ENCODE data around the gene PAPLN.

PAPLN gene

GRCh38 chr14:73246387-73247150 is 9.3 kb downstream of the PAPLN start:
- no peak overlapping the region for H3K27ac ChIP-seq
- no peak for TF ChIP-seq CTCF (conservative IDR thresholded peaks at IDR 0.05)

GRCh38 chr14:73248108-73248868 is 11.0 kb downstream of the PAPLN start:
- TF ChIP-seq CTCF (conservative IDR thresholded peaks at IDR 0.05), result no peak
- H3K27ac ChIP-seq, result no peak overlapping the region

- H3K27ac ChIP-seq, result no peak overlapping the region
- no peak for TF ChIP-seq CTCF (conservative IDR thresholded peaks at IDR 0.05)
Measured at GRCh38 chr14:73249108-73249507, 11.8 kb downstream of the PAPLN start.

- H3K27ac ChIP-seq, result no peak overlapping the region
- TF ChIP-seq CTCF (conservative IDR thresholded peaks at IDR 0.05), result no peak
Measured at GRCh38 chr14:73249564-73250316, 12.4 kb downstream of the PAPLN start.

- TF ChIP-seq CTCF (conservative IDR thresholded peaks at IDR 0.05), result no peak
- H3K27ac ChIP-seq, result no peak overlapping the region
Measured at GRCh38 chr14:73250317-73250713, 13.0 kb downstream of the PAPLN start.

GRCh38 chr14:73250781-73251500 is 13.6 kb downstream of the PAPLN start:
- TF ChIP-seq CTCF (conservative IDR thresholded peaks at IDR 0.05), result no peak
- no peak overlapping the region for H3K27ac ChIP-seq
